IgD-negative memory B cell (primary cell): ENCODE data around the gene WDFY2. TPM values are rescaled to one million over a fixed set of nuclear protein-coding genes. Genes with fewer than 3 reads are reported as not detected.
"Not testable (repeated sequence)": the region's sequence is repeated elsewhere in the genome, so short reads cannot be mapped to it uniquely, and the experiment has no call there.

Source experiments
- H3K27ac Mint-ChIP-seq, 3 donors: one replicate each; pipeline ENCODE4 v1.8.0; 2020 to 2022; ENCODE audit warnings: mild to moderate bottlenecking in 3 of 3, mixed read lengths in 3 of 3, moderate library complexity in 1 of 3
- H3K27me3 Mint-ChIP-seq: one replicate; pipeline ENCODE4 v1.8.0; 2021; ENCODE audit warnings: mixed read lengths
- H3K36me3 Mint-ChIP-seq: one replicate; pipeline ENCODE4 v1.8.0; 2020; ENCODE audit warnings: mild to moderate bottlenecking, mixed read lengths
- H3K4me1 Mint-ChIP-seq, 3 donors: one replicate each; pipeline ENCODE4 v1.8.0; 2020 to 2022; ENCODE audit warnings: mixed read lengths in 3 of 3, mild to moderate bottlenecking in 1 of 3
- H3K4me3 Mint-ChIP-seq, 4 donors: one replicate each; pipeline ENCODE4 v1.8.0; 2020 to 2022; ENCODE audit warnings: mild to moderate bottlenecking in 4 of 4, mixed read lengths in 4 of 4, moderate library complexity in 3 of 4
- H3K9me3 Mint-ChIP-seq, 3 donors: one replicate each; pipeline ENCODE4 v1.8.0; 2020 to 2021; ENCODE audit warnings: mixed read lengths in 3 of 3, mild to moderate bottlenecking in 1 of 3
- polyA plus RNA-seq: library from polyadenylated mRNA; unstranded; fragments of 300-500 nt; fragmentation: Illumina TruSeq; gene quantifications from one replicate; pipeline ENCODE4 v1.2.3, GENCODE V29; 2021

Gene WDFY2
- polyA plus RNA-seq, 1 donor from 2014 or later = 6.0 TPM

DNA sequence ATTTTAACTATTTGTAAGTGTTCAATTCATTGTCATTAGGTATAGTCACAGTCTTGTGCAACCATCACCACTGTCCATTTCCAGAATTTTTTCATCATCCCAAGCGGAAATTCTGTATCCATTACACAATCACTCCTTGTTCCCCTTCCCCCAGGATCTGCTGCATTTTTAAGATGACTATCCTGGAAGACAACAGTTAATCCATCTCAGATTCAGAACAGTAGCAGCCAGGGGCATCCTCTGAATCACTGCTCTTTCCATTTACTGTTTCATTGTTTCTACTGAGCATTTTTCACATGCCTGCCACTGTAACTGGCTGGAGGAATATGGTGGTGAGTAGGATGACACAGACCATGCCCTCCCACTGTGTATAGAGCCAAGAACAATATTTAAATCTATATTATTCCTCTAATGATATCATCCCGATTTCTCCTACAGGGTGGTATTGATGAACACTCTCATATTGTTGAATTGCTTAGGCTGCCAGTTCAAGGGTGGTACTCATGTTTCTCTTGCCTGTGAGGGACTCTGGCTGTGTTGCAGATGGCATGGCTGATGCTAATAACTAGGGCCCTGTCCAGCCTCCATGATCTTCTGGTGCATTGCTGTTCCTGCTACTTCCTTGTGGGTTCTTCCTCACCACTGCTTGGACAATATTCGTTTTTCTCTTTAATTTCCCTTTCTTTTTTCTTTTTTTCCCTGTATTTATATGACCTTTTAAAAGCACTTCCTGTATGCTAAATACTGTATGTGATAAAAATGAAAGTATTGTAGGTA, 59.0 kb downstream of the WDFY2 start:
- H3K4me3 Mint-ChIP-seq = peak overlapping the region in 2 of 4 donors; percentile 5 to 92
- H3K9me3 Mint-ChIP-seq = no peaks in the 10 kb centered on the region
- no peaks in the 10 kb centered on the region for H3K27me3 Mint-ChIP-seq
- peaks cover 31 to 47% (median 47%) of the 10 kb centered on the region in 3 donors for H3K4me1 Mint-ChIP-seq
- peak overlapping the region; percentile 67 to 98 (median 97) for H3K27ac Mint-ChIP-seq
- peaks cover 6% of the 10 kb centered on the region for H3K36me3 Mint-ChIP-seq

DNA sequence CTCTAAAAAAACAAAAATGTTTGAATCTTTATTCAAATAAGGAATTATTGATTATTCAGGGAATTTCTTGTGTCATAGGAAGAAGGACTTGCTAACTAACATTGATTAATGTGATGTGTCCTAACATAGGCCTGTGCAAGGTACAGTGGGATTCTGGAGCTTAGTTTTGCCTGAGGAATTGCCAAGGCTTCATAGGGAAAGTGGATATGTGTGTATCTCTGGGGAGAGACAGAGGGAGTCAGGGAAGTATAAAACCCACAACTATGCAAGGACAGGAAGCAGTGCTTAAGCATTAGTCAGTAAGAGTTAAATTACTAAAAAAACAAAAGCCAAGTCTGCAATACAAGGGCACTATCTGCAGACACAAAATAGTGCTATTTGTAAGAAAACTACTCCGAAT, 59.6 kb downstream of the WDFY2 start:
- peaks cover 31 to 49% (median 48%) of the 10 kb centered on the region in 3 donors for H3K4me1 Mint-ChIP-seq

DNA sequence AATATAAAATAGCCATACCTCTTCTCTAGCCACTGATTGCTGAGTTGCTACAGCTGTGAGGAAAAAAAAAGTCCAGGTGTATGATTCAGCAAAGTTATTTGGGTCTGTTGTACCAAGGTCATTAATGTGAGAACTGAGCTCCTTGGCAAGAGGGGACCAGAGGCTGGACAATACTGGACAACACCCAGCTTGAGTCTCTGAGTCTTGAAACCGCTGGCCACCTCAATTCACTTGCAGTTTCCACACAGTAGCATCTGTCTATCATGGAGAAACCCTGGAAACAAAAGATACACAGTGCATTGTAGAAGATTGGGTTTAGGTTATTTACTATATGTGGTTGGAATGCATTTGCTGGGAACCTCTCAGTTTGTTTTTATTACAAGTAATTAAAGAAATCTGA, 60.4 kb downstream of the WDFY2 start:
- peak overlapping the region; percentile 97 to 99 (median 98) for H3K27ac Mint-ChIP-seq
- no peaks in the 10 kb centered on the region for H3K9me3 Mint-ChIP-seq
- H3K36me3 Mint-ChIP-seq = peaks cover 6% of the 10 kb centered on the region
- no peaks in the 10 kb centered on the region for H3K27me3 Mint-ChIP-seq
- peaks cover 28 to 49% (median 46%) of the 10 kb centered on the region in 3 donors for H3K4me1 Mint-ChIP-seq
- H3K4me3 Mint-ChIP-seq = peak overlapping the region; percentile 80 to 92 (median 86)

More for the DNA sequence above, 59.6 kb downstream of the WDFY2 start:
- H3K36me3 Mint-ChIP-seq = peaks cover 6% of the 10 kb centered on the region
- peak overlapping the region in 3 of 4 donors; percentile 5 to 92 (median 53) for H3K4me3 Mint-ChIP-seq
- no peaks in the 10 kb centered on the region for H3K27me3 Mint-ChIP-seq
- H3K9me3 Mint-ChIP-seq = no peaks in the 10 kb centered on the region
- H3K27ac Mint-ChIP-seq = peak overlapping the region; percentile 97 to 99 (median 98)

GRCh38 chr13:51645154-51645650, 60.9 kb downstream of the WDFY2 start:
- H3K9me3 Mint-ChIP-seq = no peaks in the 10 kb centered on the region
- peak overlapping the region; percentile 80 to 92 (median 86) for H3K4me3 Mint-ChIP-seq
- H3K4me1 Mint-ChIP-seq = peaks cover 28 to 49% (median 47%) of the 10 kb centered on the region in 3 donors
- no peaks in the 10 kb centered on the region for H3K27me3 Mint-ChIP-seq
- peaks cover 6% of the 10 kb centered on the region for H3K36me3 Mint-ChIP-seq
- H3K27ac Mint-ChIP-seq = peak overlapping the region; percentile 97 to 99 (median 98)

GRCh38 chr13:51645761-51646670, 61.8 kb downstream of the WDFY2 start:
- no peaks in the 10 kb centered on the region for H3K27me3 Mint-ChIP-seq
- H3K4me1 Mint-ChIP-seq = peaks cover 28 to 51% (median 48%) of the 10 kb centered on the region in 3 donors
- H3K9me3 Mint-ChIP-seq = no peaks in the 10 kb centered on the region
- H3K4me3 Mint-ChIP-seq = peak overlapping the region; percentile 80 to 92 (median 86)
- H3K27ac Mint-ChIP-seq = peak overlapping the region; percentile 97 to 99 (median 98)
- peaks cover 6% of the 10 kb centered on the region for H3K36me3 Mint-ChIP-seq

DNA sequence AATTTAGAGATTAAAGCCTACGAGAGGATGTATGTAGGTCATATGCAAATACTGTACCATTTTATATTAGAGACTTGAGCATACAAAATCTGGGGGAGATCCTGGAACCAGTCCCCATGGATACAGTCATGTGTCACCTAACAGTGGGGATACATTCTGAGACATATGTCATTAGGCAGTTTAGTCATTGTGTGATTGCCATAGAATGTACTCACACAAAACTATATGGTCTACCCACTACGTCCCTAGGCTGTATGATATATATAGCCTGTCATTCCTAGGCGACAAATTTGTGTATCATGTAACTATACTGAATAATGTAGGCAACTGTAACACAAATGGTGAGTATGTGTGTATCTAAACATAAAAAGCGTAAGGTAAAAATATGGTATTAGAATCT, 62.8 kb downstream of the WDFY2 start:
- Mint-ChIP-seq H3K27ac (peak overlapping the region; percentile 97 to 99 (median 98)), H3K9me3 (peaks cover 0 to 2% (median 0%) of the 10 kb centered on the region in 3 donors), H3K27me3 (no peaks in the 10 kb centered on the region), H3K4me1 (peaks cover 33 to 57% (median 55%) of the 10 kb centered on the region in 3 donors), H3K4me3 (no peak overlapping the region), H3K36me3 (peaks cover 7% of the 10 kb centered on the region)

GRCh38 chr13:51652193-51652592, 67.9 kb downstream of the WDFY2 start:
- Mint-ChIP-seq H3K9me3 (peaks cover 2 to 14% (median 3%) of the 10 kb centered on the region in 3 donors), H3K27ac (peak overlapping the region in 1 of 3 donors; percentile 48), H3K4me3 (peak overlapping the region in 1 of 4 donors; percentile 54), H3K4me1 (peaks cover 6 to 33% (median 15%) of the 10 kb centered on the region in 3 donors)
- H3K27me3 Mint-ChIP-seq, H3K36me3 Mint-ChIP-seq: not testable (repeated sequence)

- Mint-ChIP-seq H3K4me3 (no peak overlapping the region), H3K27ac (no peak overlapping the region), H3K27me3 (no peaks in the 10 kb centered on the region), H3K4me1 (peaks cover 10 to 23% (median 15%) of the 10 kb centered on the region in 3 donors), H3K9me3 (peaks cover 0 to 23% (median 0%) of the 10 kb centered on the region in 3 donors), H3K36me3 (peaks cover 1% of the 10 kb centered on the region)
Measured at GRCh38 chr13:51659276-51660127, 75.2 kb downstream of the WDFY2 start.

GRCh38 chr13:51660813-51661212, 76.6 kb downstream of the WDFY2 start:
- Mint-ChIP-seq H3K9me3 (peaks cover 0 to 14% (median 0%) of the 10 kb centered on the region in 3 donors), H3K36me3 (no peaks in the 10 kb centered on the region), H3K27ac (peak overlapping the region in 1 of 3 donors; percentile 58), H3K4me1 (peaks cover 10 to 15% (median 15%) of the 10 kb centered on the region in 3 donors), H3K27me3 (no peaks in the 10 kb centered on the region), H3K4me3 (no peak overlapping the region)

DNA sequence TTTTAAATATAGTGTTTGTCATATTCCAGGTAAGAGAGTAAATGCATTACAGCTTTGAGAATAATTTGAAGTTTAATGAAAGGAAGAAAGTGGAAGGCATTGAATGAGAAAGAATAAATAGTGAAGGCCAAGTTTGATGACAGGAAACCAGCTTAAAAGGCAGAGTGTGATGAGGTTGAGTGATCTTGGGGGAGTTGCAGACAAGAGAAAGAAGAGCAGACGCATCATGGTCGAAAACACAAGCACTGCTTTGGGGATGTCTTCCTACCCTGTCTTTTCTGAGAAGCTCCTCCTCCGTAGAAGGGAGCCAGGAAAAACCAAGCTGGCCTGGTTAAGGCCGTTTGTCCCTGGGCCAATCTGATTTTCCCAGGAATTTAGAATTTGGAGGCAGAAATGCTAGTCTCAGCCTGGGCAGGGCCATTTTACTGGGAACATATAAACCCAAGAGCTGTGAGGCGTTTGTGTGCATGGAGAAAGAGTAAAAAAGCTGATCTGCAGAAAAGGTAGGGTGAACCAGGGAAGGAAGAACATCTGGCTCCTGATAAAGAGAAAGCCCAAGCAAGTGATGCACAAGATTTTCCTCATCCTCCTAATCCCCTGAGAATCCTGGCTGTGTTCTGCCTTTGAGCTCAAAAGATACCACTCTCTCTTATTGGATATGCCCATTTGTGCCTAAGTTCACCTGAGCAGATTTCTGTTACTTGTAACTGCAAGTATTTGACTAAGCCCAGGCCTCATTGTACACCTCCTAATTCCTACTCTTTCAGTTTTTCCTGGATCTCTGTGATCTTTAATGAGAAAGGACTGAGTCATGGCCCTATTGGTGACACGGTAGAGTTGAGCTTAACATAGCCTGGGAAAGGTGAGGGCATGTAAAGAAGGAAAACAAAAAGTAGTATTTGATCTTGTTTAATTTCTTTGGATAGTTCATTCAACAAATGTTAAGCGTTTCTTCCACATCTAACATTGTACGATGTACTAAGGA, 80.0 kb downstream of the WDFY2 start:
- peaks cover 17 to 30% (median 28%) of the 10 kb centered on the region in 3 donors for H3K4me1 Mint-ChIP-seq
- no peaks in the 10 kb centered on the region for H3K36me3 Mint-ChIP-seq
- H3K9me3 Mint-ChIP-seq = no peaks in the 10 kb centered on the region
- H3K4me3 Mint-ChIP-seq = no peak overlapping the region
- H3K27me3 Mint-ChIP-seq = no peaks in the 10 kb centered on the region
- no peak overlapping the region for H3K27ac Mint-ChIP-seq

- Mint-ChIP-seq H3K36me3 (peaks cover 3% of the 10 kb centered on the region), H3K4me1 (peaks cover 24 to 38% (median 32%) of the 10 kb centered on the region in 3 donors), H3K27ac (no peak overlapping the region), H3K4me3 (no peak overlapping the region), H3K9me3 (no peaks in the 10 kb centered on the region), H3K27me3 (no peaks in the 10 kb centered on the region)
Measured at GRCh38 chr13:51665456-51665855, 81.2 kb downstream of the WDFY2 start.

DNA sequence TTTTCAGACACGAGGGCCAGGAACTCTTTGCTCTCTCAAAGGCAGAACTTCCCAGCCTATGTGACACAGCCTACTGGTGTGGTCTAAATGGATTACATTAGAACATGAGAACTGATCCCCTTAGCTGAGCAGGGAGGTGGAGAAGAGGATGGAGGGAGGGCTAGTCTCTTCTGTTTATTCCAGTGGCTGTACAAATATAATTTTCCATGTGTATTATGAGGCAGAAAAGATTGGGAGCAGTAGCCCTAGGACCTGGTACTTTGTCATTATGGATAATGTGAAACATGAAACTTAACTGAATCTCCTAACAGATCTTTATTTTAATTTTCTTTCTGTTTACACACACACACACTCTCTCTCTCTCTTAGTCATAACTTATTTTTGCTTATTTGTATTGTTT, 82.1 kb downstream of the WDFY2 start:
- Mint-ChIP-seq H3K4me1 (peaks cover 25 to 48% (median 37%) of the 10 kb centered on the region in 3 donors), H3K27ac (peak overlapping the region in 2 of 3 donors; percentile 27 to 54), H3K9me3 (no peaks in the 10 kb centered on the region), H3K27me3 (no peaks in the 10 kb centered on the region), H3K4me3 (no peak overlapping the region), H3K36me3 (peaks cover 11% of the 10 kb centered on the region)

GRCh38 chr13:51666839-51667238, 82.6 kb downstream of the WDFY2 start:
- Mint-ChIP-seq H3K9me3 (no peaks in the 10 kb centered on the region), H3K27ac (peak overlapping the region in 1 of 3 donors; percentile 54)

More at GRCh38 chr13:51666839-51667238, 82.6 kb downstream of the WDFY2 start:
- Mint-ChIP-seq H3K36me3 (peaks cover 13% of the 10 kb centered on the region), H3K27me3 (no peaks in the 10 kb centered on the region), H3K4me1 (peaks cover 25 to 49% (median 38%) of the 10 kb centered on the region in 3 donors), H3K4me3 (no peak overlapping the region)
